T follicular helper cell (primary cell): ENCODE measurements around the gene LAIR2.
"Not testable (repeated sequence)": the region's sequence is repeated elsewhere in the genome, so short reads cannot be mapped to it uniquely, and the experiment has no call there.

Experiments used
- DNase-seq: peaks from one replicate; pipeline ENCODE4 v3.0.0-alpha.2; 2020; ENCODE audit warnings: low read depth

Gene LAIR2

DNA sequence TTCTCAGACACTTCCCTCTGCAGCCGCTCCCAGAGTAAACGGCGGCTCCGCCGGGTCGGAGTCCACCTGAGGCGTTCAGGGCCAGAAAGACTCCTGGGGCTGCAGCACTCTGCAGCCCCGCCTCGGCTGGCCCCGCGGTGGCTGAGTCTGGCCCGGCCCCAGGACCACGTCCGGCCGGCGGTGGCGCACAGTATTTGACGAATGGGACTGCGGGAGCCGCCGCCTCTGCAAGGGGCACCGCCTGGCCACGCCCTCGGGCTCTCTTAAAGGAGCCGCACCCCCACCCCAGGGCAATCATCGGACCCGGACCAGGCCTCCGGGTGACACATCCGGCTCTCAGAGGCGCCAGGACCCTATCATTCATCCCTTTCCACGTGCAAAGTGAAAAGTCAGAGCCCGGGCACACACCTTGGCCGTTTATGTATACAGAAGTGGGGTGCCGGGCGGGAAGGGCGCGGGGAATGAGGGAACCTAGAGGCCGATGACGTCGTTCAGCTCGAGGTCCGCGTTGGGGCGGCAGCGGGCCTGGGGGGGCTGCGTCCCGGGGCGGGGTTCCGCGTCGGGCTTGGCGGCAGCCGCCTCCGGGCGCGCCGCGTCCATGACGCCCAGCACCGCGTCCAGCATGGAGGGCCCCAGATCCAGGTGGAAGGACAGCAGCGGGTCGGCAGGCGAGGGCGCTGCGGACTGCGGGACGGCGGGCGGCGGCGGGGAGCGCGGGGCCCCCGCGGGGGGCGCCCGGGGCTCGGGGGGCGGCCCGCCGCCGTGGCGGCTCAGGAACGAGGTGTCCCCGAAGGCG lies 37.8 kb upstream of the LAIR2 start:
- peak; percentile 35 for DNase-seq

DNA sequence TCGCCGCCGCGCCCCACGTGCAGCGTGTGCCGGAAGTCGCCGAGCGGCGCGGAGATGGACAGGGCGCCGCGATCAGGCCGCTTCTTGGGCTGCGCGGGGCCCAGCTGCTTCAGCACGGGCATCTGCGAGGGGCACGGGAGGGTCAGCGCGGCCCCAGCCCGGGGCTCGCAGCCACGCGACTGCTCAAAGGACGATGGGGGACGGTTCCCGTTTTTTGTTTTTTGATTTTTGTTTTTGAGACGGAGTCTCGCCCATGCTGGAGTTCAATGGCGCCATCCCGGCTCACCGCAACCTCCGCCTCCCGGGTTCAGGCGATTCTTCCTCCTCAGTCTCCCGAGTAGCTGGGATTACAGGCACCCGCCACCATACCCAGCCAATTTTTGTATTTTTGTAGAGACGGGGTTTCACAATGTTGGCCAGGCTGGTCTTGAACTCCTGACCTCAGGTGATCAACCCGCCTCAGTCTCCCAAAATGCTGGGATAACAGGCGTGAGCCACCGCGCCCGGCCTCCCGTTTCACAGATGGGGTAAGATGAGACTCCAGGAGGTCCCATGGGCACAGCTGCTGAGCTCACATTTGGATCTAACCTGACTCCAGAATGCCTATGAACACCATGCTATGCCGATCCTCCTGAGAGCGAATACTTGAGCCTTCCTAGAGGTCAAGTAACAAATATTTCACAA lies 37.1 kb upstream of the LAIR2 start:
- no peak for DNase-seq

DNA sequence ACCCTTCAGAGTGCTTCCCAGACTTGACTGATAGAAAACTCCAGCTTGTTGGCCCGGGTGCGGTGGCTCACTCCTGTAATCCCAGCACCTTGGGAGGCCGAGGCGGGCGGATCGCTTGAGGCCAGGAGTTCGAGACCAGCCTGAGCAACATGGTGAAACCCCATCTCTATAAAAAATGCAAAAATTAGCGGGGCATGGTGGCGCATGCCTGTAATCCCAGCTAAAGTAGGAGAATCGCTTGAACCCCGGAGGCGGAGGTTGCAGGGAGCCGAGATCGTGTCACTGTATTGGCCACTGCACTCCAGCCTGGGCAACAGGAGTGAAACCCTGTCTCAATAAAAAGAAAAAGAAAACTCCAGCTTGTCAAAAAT lies 36.5 kb upstream of the LAIR2 start:
- not testable (repeated sequence) for DNase-seq

DNA sequence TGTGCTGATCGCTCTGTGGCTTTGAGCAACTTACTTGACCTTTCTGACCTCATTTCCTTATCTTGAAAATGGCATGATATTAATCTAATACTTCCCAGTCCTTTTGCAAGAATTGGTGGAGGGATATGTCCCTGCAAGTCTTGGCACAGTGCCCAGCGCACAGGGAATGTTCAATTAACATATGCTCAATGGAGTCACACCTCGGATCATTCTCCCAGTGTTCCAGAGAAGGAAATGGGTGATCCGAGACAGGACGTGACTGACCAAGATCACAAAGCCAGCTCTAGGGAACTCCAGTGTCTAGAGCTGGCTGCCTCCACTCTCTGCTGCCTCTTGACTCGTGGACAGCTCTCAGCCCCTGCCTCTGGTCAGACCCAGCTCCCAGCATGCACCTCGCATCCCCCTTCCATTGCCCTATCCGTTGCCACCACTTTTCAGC lies 33.1 kb upstream of the LAIR2 start:
- DNase-seq, result no peak

DNA sequence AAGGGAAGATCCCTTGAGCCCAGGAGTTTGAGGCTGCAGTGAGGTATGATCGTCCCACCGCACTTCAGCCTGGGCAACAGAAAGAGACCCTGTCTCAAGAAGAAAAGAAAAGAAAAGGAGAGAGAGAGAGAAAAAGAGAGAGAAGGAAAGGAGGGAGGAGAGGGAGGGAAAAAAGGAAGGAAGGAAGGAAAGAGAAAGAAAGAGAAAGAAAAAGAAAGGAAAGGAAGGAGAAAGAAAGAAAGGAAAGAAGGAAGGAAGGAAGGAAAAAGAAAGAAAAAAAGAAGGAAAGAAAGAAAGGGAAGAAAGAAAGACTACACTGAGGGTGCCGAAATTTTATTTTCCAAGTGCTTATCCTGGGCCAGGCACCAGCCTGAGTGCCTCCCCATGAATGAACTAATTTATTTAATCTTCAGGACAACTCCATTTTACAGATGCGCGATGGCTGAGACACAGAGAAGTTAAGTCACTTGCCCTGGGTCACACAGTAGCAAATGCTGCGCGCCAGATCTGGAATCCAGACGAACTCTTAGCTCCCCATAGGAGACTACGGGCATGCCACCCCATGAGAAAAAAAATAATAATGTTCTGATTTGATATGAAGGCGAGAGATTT lies 32.2 kb upstream of the LAIR2 start:
- DNase-seq, result no peak

DNA sequence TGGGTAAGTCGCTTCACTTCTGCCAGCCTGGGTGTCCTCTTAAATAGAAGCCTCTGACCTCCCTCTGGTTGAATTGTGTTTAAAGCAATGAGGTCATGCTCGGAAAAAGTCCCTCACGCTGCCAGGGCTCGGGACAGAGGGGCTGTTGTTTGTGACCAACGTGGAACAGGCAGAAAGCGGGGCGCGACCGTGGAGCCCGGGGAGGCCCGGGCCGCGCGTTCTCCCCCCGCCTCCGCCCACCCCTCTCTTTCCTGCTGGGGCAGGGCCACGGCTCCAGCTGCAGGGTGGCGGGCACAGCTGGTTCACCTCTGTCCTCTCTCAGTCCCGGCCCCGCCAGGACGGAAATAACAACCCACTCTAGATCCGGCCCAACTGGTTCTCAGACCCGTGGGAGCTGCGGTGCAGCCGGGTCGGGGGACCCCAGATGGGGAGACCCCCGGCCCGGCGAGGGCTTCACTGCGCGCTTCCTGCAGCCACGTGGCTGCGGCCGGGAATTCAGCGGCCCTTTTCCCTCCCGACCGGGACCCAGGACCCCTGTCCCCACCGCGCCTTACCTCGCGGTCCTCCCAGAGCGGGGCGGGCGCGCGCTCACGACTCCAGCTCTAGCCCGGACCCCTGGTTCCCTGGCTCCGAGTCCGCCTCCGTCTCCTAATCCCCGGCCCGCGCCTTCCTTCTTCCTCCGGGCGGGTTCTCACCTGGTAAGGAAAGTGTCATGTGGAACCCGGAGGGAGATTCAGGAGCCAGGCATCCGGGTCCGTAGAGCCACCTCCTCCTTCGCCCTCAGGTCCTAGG lies 31.4 kb upstream of the LAIR2 start:
- no peak for DNase-seq

DNA sequence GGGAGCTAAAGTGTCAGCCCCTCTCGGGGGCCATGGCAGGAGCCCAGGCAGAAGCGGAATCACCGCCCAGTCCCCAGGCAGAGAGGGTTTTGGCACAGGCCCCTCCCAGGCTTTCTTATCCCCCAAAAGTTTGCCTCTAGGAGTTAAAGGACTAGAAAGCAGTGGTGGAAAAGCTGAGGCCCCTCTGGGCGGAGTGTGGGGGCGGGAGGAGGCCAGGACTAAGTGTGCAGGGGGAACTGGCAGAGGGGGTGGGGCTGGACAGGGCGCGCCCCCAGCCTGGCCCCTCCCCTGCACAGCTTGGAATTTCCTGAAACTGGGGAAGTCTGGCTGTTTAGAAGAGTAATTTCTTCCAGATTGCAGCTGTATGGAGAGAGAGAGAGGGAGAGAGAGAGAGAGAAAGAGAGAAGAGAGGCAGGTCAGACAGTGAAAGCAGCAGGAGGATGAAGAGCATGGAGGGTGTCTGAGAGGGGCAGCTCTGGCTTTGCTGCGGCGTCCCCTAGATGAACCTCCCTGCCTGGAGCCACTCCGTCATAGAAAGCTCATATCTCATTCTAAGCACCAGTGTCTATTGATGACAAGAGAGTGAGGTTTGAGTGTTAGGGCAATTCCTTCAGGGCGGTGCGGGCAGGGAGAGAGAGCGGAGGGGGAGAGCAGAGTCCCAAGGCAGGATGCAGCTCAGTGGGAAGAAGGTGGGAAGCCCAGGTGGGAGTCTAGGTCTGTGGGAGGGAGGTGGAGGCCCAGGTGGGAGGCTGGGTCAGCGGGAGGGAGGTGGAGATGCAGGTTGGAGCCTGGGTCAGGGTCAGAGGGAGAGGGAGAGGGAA lies 29.4 kb upstream of the LAIR2 start, which contains the start of gene CDC42EP5:
TSS of gene CDC42EP5 (minus strand) at position 226 of the 821 bp plus-strand sequence. CDS start 7,749 bp downstream, outside the sequence.
- DNase-seq, result no peak

DNA sequence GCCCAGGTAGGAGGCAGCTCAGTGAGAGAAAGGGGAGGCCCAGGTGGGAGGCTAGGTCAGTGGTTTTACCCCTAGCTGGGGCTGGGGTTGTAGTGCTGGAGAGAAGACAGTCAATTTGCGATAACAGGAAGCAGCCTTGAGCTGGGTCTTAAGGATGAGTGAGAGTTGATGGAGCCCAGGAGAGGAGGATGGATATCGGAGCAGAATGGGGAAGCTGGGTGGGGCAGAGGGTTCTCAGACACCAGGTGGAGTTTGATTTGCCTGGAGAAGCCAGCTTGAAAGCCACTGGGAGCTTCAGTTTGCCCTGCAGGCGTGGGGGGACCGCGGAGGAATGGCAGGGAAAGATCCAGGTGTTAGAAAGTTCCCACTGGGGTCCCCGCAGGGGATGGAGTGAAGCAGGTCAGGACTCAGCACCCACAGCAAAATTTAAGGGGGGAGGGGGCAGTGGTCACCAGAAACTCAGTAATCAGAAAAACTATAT lies 28.7 kb upstream of the LAIR2 start:
- no peak for DNase-seq

DNA sequence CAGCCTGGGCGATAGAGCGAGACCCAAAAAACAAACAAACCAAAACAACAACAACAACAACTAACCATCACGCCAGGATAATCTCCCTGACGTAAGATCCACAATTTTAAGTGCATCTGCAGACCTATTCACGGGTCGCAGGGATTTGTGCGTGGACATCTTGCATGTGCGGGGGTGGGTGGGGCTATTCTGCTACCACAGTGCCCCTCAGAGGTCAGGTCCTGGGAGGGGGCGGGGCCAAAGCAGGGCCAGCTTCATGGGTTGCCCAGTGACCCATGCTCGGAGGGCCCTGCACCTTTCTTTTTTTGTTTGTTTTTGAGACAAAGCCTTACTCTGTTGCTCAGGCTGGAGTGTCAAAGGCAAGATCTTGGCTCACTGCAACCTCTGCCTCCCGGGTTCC lies 26.9 kb upstream of the LAIR2 start:
- no peak for DNase-seq

DNA sequence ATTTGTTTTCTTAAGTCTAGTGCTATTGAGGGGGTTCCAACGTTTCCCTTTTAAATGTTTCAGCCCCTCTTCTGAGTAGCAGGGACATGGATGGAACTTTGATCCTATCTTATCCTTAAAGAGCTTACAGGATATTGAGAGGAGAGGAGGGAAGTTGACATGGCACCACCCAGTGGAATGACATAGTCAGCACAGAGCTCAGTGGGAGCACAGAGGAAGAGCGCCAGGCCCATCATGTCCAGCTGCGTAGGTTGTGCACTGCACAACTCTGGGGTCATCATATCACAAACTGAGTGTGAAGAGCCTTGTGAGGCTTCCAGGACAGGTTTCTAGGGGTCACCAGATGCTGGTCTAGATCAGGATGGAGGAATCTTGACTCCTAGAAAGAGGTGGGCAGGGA lies 25.0 kb upstream of the LAIR2 start:
- no peak for DNase-seq

DNA sequence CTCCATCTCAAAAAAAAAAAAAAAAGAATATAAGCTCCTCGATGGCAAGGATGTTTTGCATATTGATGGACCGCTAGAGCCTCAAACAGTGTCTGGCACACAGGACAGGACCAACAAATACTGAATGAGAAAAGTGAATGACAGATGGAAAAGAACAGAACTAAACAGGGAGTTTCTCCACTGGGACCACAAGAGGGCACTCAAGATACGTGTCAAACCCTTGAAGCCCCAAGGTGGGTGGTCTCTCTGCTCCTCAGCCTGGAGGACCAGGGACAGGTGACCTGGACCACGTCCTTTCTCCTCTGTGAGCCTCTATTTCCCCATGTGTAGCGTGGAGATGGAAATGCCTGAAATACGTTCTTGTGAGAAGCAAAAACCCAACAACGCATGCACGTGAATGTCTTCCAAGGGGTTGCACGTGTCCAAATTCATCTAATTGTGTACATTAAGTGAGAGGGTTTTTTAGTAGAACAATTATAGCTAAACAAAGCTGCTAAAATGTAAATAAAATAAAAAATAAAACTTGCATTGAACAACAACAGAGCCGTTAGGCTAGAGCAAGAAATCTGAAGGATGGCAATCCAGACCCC lies 23.9 kb upstream of the LAIR2 start:
- no peak for DNase-seq

DNA sequence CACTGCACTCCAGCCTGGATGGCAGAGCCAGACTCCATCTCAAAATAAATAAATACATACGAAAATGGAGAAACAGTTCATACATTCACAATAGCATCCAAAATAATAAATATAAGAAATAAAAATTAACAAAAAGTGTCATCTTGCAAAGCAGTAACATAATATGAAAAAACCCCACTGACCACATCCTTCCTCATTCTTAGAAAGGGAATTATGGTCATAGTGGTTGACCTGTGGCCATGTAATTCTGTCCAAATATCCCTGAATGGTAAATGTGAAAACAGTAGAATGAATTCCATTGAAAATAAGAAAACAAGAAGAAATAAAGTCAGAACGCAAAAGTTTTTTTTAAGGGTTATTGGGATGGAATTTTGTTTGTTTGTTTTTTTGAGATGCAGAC lies 22.6 kb upstream of the LAIR2 start:
- no peak for DNase-seq

DNA sequence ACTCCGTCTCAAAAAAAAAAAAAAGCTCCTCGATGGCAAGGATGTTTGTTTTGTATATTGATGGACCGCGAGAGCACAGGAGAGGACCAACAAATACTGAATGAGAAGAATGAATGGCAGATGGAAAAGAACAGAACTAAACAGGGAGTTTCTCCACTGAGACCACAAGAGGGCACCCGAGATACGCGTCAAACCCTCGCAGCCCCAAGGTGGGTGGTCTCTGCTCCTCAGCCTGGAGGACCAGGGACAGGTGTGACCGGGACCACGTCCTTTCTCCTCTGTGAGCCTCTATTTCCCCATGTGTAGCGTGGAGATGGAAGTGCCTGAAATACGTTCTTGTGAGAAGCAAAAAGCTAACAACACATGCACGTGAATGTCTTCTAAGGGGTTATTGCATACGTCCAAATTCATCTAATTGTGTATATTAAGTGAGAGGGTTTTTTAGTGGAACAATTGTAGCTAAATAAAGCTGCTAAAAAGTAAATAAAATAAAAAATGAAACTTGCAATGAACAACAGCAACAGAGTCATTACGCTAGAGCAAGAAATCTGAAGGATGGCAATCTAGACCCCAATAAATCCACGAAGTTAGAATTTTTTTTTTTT lies 21.2 kb upstream of the LAIR2 start:
- no peak for DNase-seq

DNA sequence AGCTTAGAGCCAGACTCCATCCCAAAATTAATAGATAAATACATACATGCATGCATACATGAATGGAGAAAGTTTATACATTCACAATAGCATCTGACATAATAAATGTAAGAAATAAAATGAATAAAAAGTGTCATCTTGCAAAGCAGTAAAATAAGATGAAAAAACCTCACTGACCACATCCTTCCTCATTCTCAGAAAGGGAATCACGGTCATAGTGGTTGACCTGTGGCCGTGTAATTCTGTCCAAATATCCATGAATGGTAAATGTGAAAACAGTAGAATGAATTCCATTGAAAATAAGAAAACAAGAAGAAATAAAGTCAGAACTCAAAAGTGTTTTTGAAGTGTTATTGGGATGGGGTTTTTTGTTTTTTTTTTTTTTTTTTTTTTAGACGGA lies 19.7 kb upstream of the LAIR2 start:
- no peak for DNase-seq

DNA sequence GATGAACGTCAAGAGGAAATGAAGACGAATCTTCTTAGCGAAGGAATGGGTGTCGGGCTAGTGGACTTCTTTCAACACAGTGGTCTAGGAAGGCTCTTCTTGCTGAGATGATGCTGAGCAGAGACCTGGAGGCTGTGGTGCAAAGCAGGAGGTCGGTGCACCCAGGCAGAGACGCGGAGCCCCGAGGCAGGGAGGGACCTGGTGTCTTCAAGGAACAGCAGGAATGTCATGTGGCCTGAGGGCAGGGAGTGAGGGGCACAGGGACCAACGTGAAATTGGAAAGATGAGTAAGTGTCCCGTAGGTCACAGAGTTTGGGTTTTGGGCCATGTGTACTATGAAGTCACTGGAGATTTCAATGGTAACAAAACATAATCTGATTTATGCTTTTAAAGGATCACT lies 18.2 kb upstream of the LAIR2 start:
- DNase-seq, result no peak

DNA sequence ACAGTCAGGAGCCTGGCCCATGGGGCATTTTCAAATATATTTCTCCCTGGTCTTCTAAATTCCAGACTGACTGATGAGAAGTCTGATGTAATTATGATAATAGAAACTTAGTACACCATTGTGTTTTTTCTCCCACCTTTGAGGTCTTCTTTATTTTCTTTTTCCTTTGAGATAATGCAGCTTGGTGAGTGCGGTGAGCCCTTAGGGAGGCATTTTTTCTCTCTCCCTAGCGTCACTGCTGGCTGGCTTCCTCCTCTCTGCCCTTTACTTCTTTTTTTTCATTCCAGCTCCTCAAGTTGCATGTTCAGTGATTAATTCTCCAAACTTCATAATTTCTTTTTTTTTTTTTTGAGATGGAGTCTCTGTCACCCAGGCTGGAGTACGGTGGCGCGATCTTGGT lies 16.8 kb upstream of the LAIR2 start:
- DNase-seq, result no peak

DNA sequence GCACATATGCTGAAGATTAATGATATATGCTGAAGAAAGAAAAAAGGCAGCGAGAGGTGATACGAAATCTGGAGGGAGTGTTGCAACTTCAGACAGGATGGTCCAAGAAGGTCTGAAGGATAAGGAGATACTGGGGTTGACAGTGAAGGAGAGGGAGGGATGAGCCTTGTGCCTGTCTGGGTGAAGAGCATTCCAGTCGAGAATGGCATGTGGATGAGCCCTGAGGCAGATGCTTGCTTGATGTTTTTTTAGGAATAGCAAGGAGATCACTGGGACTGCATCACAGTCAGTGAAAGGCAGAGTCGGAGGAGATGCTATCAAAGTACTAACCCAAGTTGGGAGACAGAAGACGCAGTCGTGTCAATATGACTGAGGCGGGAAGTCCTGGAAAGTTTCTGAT lies 13.3 kb upstream of the LAIR2 start:
- DNase-seq, result no peak

DNA sequence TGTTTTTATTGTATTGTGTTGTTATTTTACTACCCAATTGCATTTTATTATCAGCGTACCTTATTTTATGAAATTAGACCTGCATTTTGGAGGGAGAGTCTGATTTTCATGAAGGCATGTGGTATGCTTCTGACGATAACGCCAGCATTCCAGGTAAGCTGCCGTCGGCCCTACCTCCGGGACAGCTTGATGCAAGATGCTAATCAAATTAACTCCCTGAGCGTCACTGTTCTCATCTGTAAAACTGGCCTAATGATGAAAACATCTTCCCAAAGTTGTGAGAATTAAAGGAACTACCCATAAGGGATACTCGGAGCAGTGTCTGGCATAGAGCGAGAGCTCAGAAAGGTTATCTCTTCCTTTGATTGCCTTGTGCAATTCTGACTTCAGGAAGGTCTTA lies 12.9 kb upstream of the LAIR2 start:
- DNase-seq, result no peak

DNA sequence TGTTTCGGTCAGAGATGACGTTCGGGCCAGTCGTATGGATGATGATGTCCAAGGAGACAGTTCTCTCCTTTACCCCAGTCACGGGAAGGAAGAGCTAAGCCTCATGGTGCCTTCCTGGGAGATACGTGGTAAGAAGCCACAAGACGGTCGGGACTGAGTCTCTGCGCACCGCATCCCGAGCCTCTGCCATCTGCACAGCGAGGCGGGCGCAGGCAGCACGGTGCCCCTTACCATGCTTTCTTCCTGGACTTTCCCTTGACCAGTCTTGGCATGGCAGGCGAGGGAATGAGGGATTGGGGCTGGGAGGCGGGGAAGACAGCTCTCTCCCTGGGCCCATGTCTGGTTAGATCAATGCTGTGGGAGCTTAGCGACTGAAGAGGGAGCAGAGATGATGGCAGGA lies 10.1 kb upstream of the LAIR2 start:
- DNase-seq, result no peak

DNA sequence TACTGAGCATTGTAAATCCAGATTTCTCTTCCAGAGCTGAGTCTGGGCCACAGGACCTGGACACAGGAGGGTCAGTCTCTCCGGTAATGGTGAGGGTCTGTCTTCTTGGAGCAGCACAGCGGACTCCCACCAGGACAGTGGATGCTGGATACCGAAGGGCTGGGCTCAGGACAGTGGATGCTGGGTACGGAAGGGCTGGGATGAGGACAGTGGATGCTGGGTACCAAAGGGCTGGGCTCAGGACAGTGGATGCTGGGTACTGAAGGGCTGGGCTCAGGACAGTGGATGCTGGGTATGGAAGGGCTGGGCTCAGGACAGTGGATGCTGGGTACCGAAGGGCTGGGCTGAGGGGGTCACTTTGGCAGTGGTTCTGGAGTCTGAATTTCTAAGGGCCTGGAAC lies 9.6 kb upstream of the LAIR2 start:
- not testable (repeated sequence) for DNase-seq
